ENCODE results near the gene SLC34A1. TPM values are rescaled to one million over a fixed set of nuclear protein-coding genes. Genes with fewer than 3 reads are reported as not detected.

SLC34A1 gene
- total and polyA plus RNA-seq, 8 donors, result not detected

- intact Hi-C loops (cut with DNase I), result no loop called here
- H3K27me3 ChIP-seq, result no peaks in the 10 kb centered on the region
- ATAC-seq, result no peak
- no peaks in the 10 kb centered on the region for H3K9me3 ChIP-seq
- H3K36me3 ChIP-seq, result peaks cover 2 to 16% (median 7%) of the 10 kb centered on the region in 3 donors
- peak overlapping the region in 2 of 4 donors; percentile 30 to 35 for H3K27ac ChIP-seq
- peaks cover 0 to 13% (median 4%) of the 10 kb centered on the region in 3 donors for H3K4me1 ChIP-seq
- peak overlapping the region in 1 of 4 donors; percentile 86 for H3K4me3 ChIP-seq
- TF ChIP-seq CTCF (IDR thresholded peaks at IDR 0.05), result no peak
- whole genome bisulfite sequencing, 2 donors, result 86 to 87% methylated on average over 10 of the region's 10 CpGs
- FAIRE-seq, result no peak
- DNase-seq, result no peak
Observed at GRCh38 chr5:177428574-177429217, 44.5 kb downstream of the SLC34A1 start.

GRCh38 chr5:177429248-177430040 lies 45.2 kb downstream of the SLC34A1 start:
- no peak for TF ChIP-seq CTCF (IDR thresholded peaks at IDR 0.05)
- Histone ChIP-seq H3K4me3 (no peak overlapping the region), H3K36me3 (peaks cover 2 to 23% (median 9%) of the 10 kb centered on the region in 3 donors), H3K27ac (peak overlapping the region in 2 of 4 donors; percentile 30 to 35), H3K9me3 (no peaks in the 10 kb centered on the region), H3K27me3 (no peaks in the 10 kb centered on the region), H3K4me1 (peaks cover 0 to 13% (median 4%) of the 10 kb centered on the region in 3 donors)
- intact Hi-C loops (cut with DNase I), result no loop called here
- FAIRE-seq (no peak), ATAC-seq (no peak), DNase-seq (peak in 1 of 6 donors; percentile 70)
- 93 to 94% methylated on average over 6 of the region's 6 CpGs for WGBS, 2 donors

GRCh38 chr5:177430140-177430951 lies 46.1 kb downstream of the SLC34A1 start:
- TF ChIP-seq CTCF (IDR thresholded peaks at IDR 0.05), result no peak
- 91 to 93% methylated on average over 26 of the region's 26 CpGs for WGBS, 2 donors
- H3K36me3 ChIP-seq, result peaks cover 2 to 30% (median 9%) of the 10 kb centered on the region in 3 donors
- DNase-seq (peak in 2 of 6 donors; percentile 24 to 55), ATAC-seq (no peak), FAIRE-seq (no peak)
- no peaks in the 10 kb centered on the region for H3K9me3 ChIP-seq
- H3K27me3 ChIP-seq, result no peaks in the 10 kb centered on the region
- peaks cover 0 to 11% (median 4%) of the 10 kb centered on the region in 3 donors for H3K4me1 ChIP-seq
- no peak overlapping the region for H3K27ac ChIP-seq
- H3K4me3 ChIP-seq, result no peak overlapping the region
- intact Hi-C loops (cut with DNase I), result no loop called here

- Histone ChIP-seq H3K27me3 (no peaks in the 10 kb centered on the region), H3K4me1 (peaks cover 0 to 7% (median 4%) of the 10 kb centered on the region in 3 donors), H3K36me3 (peaks cover 2 to 33% (median 9%) of the 10 kb centered on the region in 3 donors), H3K27ac (no peak overlapping the region), H3K4me3 (no peak overlapping the region), H3K9me3 (no peaks in the 10 kb centered on the region)
- intact Hi-C loops (cut with DNase I), result no loop called here
- FAIRE-seq, result no peak
- DNase-seq, result peak in 1 of 6 donors; percentile 49
- no peak for TF ChIP-seq CTCF (IDR thresholded peaks at IDR 0.05)
- no peak for ATAC-seq
- whole genome bisulfite sequencing, 2 donors, result 94 to 97% methylated on average over 7 of the region's 7 CpGs
Observed at GRCh38 chr5:177430972-177431316, 46.7 kb downstream of the SLC34A1 start.

Data from pancreas (tissue), 10 donors.